SH-SY5Y (cell line): ENCODE results near the gene FFAR4.

Experiments used
- GATA2 ChIP-seq: IDR thresholded peaks from 2 replicates; pipeline ENCODE4 v1.6.1; 2011; ENCODE audit warnings: mild to moderate bottlenecking, low read depth, low read length
- GATA3 ChIP-seq: IDR thresholded peaks from 2 replicates; pipeline ENCODE4 v1.6.1; 2011; ENCODE audit warnings: low read depth, mild to moderate bottlenecking, low read length, moderate library complexity

- TF ChIP-seq GATA3: no peak
- no peak; the same call in 1 of the 2 replicates for TF ChIP-seq GATA2
Observed at GRCh38 chr10:93542358-93542791, 24.1 kb upstream of the FFAR4 start.
